ENCODE results near the gene AMBRA1.

Gene AMBRA1

GRCh38 chr11:46574656-46575055 lies 19.2 kb downstream of the AMBRA1 start:
- DNase-seq: no peak

- no peak for DNase-seq
Observed at GRCh38 chr11:46570790-46571398, 22.9 kb downstream of the AMBRA1 start.

- no peak for DNase-seq
Observed at GRCh38 chr11:46565232-46565840, 28.5 kb downstream of the AMBRA1 start.

- DNase-seq: no peak
Observed at GRCh38 chr11:46564459-46564858, 29.4 kb downstream of the AMBRA1 start.

GRCh38 chr11:46562527-46562926 lies 31.3 kb downstream of the AMBRA1 start:
- DNase-seq: no peak

GRCh38 chr11:46560300-46560991 lies 33.4 kb downstream of the AMBRA1 start:
- no peak for DNase-seq

- DNase-seq: no peak
Observed at GRCh38 chr11:46559815-46560214, 34.0 kb downstream of the AMBRA1 start.

- no peak for DNase-seq
Observed at GRCh38 chr11:46557684-46558151, 36.1 kb downstream of the AMBRA1 start.

GRCh38 chr11:46555267-46556054 lies 38.4 kb downstream of the AMBRA1 start:
- no peak for DNase-seq

- no peak for DNase-seq
Observed at GRCh38 chr11:46554213-46555147, 39.3 kb downstream of the AMBRA1 start.

- DNase-seq: no peak
Observed at GRCh38 chr11:46553814-46554212, 40.0 kb downstream of the AMBRA1 start.

GRCh38 chr11:46551261-46551660 lies 42.6 kb downstream of the AMBRA1 start:
- no peak for DNase-seq

- no peak for DNase-seq
Observed at GRCh38 chr11:46547579-46547978, 46.2 kb downstream of the AMBRA1 start.

GRCh38 chr11:46543564-46543963 lies 50.3 kb downstream of the AMBRA1 start:
- DNase-seq: no peak

- no peak for DNase-seq
Observed at GRCh38 chr11:46541593-46542371, 52.0 kb downstream of the AMBRA1 start.

- DNase-seq: no peak
Observed at GRCh38 chr11:46540807-46541206, 53.0 kb downstream of the AMBRA1 start.

- no peak for DNase-seq
Observed at GRCh38 chr11:46537537-46538295, 56.1 kb downstream of the AMBRA1 start.

GRCh38 chr11:46537121-46537520 lies 56.7 kb downstream of the AMBRA1 start:
- DNase-seq: no peak

GRCh38 chr11:46535688-46536087 lies 58.1 kb downstream of the AMBRA1 start:
- no peak for DNase-seq

GRCh38 chr11:46534711-46535110 lies 59.1 kb downstream of the AMBRA1 start:
- DNase-seq: no peak

All from cortex of kidney (tissue), 1 donor.